ENCODE results near the gene TSPO. TPM values are rescaled to one million over a fixed set of nuclear protein-coding genes. Genes with fewer than 3 reads are reported as not detected.

The TSPO gene
- total RNA-seq, 4 donors from 2014 or later: 276 to 910 (median 610) TPM

DNA sequence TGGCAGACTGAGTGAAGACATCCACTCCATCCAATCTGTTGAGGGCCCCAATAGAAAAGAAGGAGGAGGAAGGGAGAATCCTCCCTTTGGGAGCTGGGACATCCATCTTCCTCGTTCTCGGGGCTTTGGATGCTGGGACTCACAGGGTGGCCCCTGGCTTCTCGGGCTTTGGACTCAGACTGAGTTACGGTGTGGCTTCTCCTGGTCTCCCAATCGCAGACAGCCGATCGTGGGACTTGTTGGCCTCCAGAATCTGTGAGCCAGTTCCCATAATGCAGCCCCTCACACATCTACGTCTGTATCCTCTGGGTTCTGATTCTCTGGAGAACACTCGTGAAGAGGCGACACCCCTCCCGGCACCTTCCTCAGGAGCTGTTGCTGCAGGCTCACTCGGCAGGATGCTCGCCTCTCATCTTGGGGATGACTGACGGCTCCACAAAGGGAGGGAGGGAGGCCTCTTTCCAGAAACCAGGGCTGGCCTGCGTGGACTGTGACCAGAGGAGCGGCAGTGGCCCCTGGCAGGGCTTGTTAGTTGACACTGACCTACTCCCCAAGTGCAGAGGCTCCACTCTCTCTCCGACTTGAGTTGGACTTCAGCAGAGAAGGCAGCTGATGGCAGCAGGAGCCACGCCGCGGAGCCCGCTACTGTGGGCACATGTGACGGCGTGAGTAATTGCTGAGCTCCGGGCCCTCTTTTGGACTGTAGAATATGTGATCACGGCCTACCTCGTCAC is 50.3 kb downstream of the TSPO start:
- TF ChIP-seq, protein P1, sequence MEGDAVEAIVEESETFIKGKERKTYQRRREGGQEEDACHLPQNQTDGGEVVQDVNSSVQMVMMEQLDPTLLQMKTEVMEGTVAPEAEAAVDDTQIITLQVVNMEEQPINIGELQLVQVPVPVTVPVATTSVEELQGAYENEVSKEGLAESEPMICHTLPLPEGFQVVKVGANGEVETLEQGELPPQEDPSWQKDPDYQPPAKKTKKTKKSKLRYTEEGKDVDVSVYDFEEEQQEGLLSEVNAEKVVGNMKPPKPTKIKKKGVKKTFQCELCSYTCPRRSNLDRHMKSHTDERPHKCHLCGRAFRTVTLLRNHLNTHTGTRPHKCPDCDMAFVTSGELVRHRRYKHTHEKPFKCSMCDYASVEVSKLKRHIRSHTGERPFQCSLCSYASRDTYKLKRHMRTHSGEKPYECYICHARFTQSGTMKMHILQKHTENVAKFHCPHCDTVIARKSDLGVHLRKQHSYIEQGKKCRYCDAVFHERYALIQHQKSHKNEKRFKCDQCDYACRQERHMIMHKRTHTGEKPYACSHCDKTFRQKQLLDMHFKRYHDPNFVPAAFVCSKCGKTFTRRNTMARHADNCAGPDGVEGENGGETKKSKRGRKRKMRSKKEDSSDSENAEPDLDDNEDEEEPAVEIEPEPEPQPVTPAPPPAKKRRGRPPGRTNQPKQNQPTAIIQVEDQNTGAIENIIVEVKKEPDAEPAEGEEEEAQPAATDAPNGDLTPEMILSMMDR (IDR thresholded peaks at IDR 0.05; ENCODE audit: low read depth): no peak

DNA sequence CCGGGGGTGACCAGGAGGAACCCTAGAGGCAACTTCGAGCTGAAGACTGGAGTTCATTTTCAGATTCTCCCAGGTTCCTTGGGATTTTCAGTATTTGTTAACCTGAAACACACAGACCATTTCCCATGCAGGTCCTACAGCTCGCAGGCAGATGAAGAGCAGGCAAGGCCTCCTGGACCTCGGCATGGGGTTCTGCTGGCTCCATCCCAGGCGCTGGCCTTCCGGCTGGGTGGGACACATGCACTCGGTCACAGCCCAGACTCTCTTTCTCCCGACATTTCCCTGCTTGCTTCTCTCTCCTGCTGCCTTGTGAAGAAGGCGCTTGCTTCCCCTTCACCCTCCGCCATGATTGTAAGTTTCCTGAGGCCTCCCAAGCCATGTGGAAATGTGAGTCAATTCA is 51.0 kb downstream of the TSPO start:
- TF ChIP-seq, protein P1 (IDR thresholded peaks at IDR 0.05; ENCODE audit: low read depth): no peak

DNA sequence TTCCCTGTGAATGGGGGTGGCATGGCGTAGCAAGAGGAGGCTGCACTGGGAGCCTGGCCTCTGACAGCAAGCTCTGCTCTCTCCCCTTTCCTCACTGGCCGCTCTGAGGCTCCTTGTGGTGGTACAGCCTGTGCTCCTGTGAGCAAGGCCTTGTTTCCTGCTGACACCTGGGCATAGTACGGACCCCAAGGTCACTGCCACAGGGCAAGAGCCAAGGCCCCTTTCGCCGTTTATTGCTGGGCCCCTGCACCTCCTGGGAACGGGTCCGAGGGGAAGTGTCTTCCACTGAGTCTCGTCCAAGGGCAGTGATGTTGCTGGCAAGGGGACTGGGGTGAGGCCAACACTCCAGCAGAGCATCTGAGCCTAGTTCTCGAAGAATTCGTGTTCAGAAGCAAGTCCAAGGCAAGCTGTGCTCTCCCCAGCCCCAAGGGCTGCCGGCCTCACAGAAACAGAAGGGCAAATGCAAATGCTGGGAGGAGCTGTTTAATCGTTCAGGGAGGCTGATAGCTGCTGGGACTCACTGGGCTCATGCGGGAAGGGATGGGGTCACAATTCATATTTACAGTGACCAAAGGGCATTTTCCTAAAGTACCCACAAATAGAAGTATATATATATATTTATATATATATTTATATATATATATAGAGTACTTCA is 51.5 kb downstream of the TSPO start:
- TF ChIP-seq, protein P1 (IDR thresholded peaks at IDR 0.05; ENCODE audit: low read depth): no peak

DNA sequence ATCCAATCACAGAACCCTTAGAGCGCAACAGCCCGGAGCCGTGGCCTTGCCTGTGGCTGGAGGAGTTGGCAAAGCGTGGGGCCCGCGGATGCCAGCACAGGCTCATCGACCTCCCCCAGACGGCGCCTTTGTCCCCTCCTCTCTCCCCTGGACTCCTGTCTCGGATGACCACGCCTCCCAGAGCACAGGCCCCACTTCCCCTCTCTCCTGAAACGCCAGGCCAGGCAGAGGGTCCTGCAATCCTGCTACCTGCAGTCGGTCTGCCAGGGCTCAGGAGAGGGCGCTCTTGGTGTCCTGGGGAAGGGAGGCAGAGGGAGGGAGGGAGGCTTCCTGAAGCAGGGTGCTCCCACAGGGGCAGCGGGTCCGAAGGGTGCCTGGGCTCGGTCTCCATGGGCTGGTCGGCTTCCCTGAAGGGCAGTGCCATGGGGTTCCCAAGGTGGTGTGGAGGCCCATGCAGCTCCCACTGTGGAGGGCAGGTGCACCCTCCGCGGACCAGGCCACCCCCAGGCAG is 52.2 kb downstream of the TSPO start:
- TF ChIP-seq, protein P1 (IDR thresholded peaks at IDR 0.05; ENCODE audit: low read depth): no peak

DNA sequence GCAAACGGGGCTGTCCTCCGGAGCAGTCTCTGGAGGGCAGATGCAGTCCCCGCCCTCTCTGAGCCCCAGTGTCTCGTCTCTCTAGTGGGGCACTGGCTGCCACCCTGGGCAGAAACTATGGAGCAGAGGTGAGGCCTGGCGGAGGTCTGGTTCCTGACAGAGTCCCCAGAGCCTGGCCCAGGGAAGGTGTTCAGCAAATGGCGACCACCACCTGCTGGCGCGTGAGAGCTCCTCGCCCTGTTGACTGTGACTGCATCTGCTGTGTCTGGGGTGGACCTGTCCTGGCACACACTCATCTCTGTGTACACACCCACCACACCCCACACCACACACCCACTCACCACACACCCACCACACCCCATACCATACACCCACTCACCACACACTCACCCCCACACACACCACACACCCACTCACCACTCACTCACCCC is 53.9 kb downstream of the TSPO start:
- TF ChIP-seq, protein P1 (IDR thresholded peaks at IDR 0.05; ENCODE audit: low read depth): no peak

DNA sequence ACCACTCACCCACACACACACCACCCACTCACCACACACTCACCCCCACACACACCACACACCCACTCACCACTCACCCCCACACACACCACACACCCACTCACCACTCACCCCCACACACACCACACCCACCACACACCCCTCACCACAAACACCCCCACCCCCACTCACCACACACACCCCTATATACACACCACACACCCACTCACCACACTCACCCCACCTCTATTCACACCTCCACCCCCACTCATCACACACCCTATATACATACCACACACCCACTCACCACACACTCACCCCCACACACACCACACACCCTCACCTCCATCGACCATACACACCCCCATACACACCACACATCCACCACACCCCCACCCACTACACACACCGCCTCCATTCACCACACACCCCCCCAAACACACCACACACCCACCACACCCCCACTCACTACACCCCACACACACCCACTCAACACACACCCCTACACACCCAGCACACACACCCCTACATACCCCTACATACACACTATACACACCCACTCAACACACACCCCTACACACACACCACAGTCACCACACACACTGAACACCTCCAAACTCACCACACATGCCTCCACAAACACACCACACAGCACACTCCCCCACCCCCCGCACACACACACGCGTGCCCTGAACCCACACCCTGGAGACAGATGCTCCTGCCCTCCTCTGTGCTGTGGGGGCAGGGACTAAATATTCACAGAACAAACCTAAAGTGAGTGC is 54.6 kb downstream of the TSPO start:
- TF ChIP-seq, protein P1 (IDR thresholded peaks at IDR 0.05; ENCODE audit: low read depth): no peak

All from subcutaneous adipose tissue (tissue), 4 donors.